GM18868 (cell line): ENCODE results near the gene CA10.

Experiments
- ATAC-seq: cut with Tn5 transposase; IDR thresholded peaks from one replicate; pipeline ENCODE4 v1.9.1; 2021; ENCODE audit warnings: mild to moderate bottlenecking, moderate library complexity; ENCODE audit not compliant: unreplicated experiment

CA10 gene

DNA sequence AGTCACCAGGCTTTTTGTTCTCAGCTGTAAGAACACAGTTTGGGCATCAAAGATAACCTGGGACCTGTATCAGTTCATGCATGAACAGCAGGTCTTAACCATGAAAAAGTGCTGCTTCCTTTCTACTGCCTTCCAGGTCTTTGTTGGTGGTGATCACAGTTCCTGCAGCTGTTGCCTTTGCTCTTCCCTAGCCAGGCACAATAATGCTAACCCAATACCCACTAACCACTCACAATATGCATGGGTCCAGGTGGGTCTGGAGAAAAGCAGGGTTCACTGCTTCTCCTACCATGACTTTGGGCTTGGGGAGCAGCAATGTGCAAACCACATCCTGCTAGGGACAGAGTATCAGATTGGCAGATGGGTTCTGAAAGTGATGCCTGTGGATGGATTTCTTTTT lies 501.3 kb downstream of the CA10 start:
- ATAC-seq = no peak

DNA sequence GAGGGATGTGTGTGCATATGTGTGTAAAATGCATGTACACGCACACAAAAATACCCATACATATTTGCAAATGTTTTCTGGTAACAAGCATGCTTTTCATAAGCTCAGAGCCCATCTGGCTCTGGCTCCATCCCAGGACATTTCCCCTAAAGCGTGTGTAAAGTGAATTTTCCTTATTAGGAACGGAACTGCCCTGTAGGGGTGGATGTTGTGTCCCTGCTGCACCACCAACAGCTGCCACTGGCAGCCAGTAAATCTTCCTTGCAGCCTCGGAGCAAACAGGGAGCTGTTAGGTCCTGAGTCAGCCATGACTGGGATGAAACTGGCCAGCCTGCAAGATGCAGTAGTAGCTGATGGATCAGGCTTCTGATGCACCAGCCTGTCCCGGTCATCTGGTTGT lies 504.6 kb downstream of the CA10 start:
- no peak for ATAC-seq

DNA sequence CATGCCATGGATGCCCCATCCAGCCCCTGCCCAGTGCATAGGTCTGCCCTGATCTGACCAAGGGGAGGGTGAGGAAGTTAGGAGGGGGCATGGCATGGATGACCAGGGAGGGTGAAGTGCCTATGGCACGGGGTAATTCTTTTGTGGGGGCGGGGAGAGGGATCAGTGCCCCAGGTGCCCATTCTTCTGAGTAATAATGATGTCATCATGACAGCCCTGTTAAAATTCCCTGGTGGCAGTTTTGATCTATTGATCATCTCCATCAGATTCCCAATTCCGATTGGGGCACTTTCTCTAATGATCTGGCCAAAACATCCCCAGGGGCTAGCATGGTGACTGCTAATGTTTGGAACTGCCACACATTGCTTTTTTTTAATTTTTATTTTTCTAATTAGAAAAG lies 506.0 kb downstream of the CA10 start:
- no peak for ATAC-seq

DNA sequence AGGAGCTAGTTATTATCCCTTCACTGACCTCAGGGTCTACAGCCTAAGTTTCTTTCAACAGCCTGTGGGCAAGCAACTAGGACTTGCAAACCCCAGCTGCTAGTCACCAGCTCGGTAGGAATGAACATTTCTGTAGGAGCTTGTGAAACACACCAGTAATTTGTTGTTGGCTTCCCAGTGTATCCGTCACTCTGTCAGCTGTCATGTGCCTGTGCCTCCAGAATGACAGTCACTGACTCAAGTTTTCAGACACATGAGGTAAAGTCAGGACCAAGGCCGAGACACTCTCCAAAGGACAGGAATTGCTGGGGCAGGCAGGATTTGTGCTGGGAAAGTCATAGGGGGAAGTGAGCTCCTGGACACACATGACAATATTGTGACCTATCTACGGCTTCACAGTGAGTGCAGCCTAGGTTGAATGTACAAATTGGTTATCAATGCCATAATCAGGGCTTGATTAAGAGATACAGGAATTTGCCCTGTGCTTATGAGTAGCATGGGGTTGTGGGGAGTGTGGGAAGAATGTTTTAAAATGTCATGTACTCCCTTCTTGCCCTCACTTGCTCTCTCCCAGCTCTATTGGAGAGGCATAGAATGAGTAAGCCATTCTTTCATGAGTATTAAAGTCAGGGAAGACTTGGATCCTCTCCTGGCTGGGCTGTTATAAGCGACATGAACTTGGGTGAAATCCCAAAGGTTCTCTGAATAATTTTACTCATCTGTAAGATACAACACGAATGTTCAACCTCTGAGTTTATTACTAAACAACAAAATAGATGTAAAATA lies 506.8 kb downstream of the CA10 start:
- ATAC-seq = no peak

DNA sequence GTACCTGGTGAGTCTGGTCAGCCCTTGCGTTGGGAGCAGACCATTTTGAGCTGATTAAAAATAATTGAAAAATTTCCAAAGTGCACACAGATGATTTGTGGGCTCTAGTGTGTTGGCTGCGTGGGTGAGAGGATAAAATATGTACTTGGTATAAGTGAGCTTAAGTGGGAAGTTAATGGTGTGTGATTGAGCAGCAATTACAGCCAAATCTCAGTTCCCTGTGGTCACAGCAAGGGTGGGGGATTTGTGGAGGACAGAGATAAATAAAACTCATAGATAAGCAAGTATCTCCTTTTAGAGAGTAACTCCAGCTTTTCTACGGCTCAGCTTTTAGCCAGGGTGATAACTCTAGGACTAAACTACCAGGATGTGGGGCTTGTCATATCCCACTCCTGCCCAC lies 507.7 kb downstream of the CA10 start:
- no peak for ATAC-seq

DNA sequence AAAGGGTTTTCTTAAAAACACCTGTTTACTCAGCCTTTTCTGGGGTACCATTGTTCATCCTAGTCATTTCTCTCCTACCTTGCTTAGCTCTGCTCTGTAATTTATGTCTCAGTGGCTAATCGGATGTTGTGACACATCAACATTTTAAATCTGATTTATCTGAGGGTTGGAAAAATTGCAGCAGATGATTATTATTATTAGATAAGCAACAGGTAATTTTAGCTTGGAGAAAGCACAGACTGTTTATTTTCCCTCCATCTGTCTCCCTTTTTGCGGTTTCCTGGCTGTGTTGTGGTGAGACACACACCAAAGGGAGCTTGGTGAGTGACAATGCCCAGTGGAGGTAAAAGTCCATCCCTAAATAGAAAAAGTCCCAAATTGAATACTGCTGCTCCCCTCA lies 508.3 kb downstream of the CA10 start:
- no peak for ATAC-seq

DNA sequence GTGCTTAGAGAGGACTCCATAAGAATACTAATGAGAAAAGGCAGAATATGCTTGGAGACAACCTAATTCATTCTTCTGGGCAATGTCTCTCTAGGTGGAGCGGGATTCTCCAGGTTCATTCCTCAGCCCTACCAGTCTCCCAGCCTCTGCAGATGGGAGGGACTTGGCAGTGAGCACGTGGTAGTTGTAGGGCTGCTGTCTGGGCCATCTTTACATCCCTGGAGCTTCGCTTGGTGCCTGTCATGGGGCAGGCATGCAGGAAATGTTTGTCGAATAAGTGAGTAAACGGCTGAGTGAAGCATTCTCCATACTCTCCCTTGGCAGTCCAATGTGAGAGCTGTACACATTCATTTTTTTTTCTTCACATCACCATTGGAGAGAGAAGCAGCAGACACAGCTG lies 510.7 kb downstream of the CA10 start:
- no peak for ATAC-seq

DNA sequence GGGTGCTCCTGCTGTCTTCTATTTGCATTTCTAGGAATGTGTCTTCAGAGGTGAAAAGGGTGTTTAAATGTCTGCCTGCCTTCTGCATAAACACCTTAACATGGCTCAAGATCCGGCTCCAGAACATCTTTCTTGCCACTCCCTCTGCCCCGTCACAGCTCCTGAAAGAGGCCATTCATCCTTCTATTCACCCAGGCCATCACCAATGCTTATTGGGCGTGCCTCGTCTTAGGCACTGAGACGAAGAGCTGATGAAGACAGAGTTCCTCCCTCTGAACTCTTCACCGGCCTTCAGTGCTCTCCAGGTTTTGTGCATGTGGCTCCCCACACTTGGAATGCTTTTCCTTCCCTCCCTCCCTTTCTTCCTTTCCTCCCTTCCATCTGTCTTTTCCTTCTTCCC lies 511.4 kb downstream of the CA10 start:
- ATAC-seq = no peak

DNA sequence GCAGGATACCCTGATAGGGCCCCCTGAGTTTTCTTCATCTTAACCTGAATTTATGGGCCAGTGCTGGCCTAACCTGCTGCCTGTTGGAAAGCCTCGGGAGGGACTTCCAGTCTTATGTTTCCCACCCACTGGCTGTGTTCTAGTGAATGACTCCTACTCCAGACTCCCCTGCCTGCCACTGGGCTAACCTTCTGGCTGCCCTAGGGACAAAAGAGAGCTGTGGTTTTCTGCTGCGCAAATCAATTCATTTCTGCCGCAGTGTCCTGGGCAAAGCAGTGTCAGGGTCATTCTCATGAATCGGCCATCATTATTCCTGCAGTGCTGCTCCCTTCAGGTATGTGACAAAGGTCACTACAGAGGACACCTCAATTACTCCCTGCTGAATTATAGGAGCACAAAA lies 512.0 kb downstream of the CA10 start:
- ATAC-seq = no peak

DNA sequence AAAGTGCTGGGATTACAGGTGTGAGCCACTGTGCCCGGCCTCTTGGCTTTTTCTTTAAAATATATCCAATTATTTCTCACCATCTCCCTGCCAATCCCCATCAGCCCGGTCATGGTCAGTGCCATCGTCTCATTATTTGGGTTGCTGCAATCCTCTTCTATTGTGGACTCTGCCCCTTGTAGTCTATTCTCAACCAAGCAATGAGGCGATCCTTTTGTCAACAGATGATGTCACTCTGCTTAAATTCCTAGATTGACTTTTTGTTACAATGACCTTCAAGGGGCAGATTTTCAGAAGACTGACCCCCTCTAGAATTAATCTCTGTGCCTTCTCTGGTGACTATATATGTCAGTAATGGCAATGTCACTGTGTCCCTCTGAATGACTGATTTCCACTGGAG lies 513.5 kb downstream of the CA10 start:
- ATAC-seq = no peak

DNA sequence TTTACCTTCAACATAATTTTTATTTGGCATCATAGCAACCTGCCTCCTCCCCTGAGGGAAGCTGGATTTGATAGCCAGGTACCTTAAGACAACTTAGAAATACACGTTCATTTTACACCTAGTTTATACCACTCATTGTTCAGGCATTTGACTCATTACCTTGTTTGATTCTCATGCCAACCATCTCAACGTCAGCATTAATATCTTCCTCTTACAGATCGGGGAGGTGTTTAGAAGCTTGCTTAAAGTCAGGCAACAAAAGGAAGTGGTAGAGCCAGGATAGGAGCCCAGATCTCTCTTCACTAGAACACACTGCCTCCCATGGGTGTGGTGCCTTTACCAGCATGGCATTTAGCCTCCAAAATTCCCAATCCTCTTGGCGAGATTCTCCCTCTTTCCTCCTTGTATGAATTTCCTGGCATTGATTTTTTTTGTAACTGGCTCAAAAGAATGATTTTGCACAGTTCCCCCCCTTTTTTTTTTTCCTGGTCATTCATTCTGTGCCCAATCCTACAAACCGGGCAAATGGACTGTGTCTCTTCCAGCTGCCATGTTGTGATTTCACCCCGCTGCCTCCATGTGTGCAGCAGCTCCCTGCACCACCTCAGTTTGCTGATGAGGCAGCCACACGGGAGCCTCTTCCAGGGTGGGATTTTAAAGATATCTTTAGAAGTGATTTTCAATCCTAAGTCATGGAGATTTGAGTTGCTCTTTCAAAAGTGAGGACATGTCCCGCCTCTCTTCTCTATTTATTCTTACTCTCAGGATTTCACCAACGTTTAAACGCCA lies 514.6 kb downstream of the CA10 start:
- no peak for ATAC-seq

DNA sequence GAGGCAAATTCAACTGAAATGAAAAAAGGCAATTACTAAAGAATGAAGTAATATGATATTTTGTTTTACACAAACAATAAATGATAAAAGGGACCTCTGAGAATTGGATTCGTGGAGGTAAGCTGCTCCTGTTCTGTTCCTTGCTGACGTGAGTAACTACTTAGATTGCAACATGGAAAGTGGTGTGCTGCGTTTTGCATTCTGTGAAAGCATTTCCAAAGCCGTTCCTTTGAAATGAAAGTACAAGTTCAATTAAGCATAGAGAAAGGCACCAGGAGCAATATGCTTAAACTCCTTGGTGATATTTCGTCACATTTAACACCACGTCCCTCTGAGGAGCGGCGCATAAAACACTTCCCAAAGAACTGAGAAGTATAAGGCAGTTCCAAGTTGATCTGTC lies 516.5 kb downstream of the CA10 start:
- no peak for ATAC-seq

DNA sequence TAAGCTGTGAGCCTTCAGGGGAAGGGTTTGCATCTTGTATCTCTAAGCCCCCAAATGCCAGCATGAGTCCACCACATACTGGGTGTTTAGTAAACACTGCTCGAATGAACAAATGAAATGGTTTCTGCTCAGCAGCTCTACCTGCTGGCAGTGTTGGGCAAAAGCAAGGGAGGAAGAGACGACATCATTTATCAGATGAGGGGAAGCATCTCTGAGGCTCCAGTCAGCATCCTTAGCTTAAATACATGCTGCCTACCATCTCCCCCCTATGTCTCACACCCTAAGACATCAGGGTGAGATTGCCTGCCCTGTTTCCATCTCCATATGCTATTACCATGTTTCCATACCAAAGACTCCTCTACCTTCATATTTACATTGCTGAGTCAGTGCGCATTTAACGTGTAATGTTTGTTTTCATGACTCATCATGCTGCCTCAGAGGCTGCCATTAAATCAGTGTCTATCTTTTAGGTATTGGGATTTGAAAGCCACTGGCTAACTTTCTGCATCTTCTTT lies 518.3 kb downstream of the CA10 start:
- ATAC-seq = no peak

DNA sequence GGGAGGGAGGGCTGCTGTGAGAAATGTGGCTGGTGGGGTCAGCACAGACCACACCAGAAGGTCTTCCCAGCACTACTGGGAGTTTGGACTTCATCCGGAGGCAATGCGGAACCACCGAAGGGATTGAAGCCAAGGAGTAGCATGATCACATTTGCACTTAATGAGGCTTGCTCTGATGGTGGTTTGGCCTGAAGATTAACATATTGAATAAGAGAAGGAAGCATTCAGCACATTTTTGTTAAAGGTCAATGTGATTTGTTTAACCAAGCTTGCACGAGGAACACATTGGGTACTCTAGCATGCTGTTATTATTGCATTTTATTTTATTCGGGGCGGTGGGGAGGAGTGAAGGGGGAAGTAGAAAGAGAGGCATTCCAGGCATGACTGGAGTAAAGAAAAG lies 519.5 kb downstream of the CA10 start:
- ATAC-seq = no peak

DNA sequence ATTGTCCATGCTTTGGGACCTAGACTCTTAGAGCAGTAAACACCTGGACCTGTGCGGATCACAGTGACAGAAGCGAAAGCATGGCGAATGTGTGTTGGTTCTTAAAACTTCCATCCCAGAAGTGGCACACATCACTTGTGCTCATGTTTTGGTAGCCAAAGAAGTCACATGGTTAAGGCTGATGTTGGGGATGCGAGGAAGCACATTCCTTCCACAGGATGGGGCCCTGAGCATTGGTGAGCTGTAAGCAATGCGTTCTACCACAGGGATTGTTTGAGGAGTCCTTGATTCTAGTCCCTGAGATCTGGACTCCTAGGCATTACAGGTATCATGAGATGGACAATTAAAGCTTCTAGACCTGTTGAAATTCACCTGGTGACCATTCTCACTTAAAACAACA lies 522.2 kb downstream of the CA10 start:
- no peak for ATAC-seq

DNA sequence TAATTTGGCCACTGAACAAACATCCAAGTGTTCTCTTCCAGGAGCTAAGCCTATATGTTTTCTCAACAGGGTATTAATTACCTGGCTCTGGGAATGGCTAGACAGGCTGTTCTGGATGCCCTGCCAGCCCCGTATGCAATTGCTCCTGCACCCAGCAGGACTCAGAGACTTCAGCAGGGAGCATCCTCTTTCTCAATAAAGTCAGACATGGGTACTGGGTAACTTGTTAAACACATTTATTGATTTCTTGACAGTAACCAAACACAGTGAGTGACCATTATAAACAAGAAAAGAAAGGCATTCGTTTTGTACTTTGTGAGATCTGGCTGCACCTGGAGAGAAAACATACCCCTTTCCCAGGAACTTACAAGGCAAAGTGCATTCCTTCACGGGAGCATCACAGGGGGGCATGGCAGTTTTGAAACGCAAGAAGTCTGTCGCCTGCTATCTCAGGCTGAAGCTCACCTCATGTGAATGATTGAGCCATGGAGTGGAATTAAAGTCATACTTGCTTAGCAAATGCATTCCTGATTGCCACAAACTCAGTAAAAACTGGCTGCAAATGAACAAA lies 528.3 kb downstream of the CA10 start:
- no peak for ATAC-seq

DNA sequence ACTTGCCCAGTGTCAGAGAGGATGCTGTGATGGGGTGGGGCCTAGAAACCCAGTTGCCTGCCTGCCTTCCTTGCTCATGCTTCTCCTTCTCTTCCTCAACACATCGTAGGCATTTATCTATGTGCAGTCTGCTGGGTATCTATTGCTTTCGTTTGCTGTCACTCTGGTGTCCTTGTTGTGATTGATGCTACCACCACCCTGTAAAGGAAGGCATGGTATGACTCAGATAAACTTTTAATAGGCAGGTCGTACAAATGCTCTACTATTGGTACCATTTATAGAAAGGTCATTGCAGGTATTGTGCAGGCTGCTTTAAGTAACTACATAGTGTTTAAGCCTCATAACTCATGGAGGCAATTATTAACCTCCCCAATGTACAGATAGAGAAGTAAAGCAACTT lies 529.3 kb downstream of the CA10 start:
- ATAC-seq = no peak

DNA sequence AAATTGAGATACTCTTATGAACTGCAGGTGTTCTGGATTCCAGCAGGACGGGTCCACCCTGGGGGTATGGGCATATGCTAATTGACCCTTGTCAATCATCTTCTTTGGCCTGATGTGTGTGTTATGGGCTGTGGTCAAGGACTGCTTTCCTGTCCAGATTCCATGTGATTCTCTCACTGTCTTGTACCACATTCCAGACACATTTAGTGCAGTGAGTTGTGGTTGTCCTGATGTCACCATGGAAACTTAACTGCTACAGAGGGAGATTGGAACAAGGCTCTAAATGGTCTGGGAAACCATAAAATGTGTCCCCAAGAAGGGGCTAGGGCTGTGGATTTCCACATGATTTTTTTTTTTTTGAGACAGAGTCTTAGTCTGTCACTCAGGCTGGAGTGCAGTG lies 530.7 kb downstream of the CA10 start:
- no peak for ATAC-seq

DNA sequence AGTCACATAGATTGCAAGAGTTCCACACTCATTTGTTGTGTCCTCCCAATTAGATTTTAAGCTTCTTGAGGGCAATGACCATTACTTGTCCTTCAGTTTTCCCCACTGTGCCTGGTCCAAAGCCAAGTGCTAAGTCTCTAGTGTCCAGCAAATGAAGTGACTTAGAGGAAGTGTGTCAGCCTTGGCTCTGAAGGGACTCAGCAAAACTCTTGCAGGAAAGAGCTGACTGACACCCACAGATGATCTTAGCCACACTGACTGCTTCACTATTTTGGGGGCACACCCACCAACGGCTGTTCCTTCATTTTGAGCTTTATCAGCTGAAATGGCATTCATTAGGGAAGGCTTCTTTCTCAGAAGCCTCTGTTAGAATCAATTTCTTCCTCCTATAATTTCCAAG lies 540.0 kb downstream of the CA10 start:
- no peak for ATAC-seq

DNA sequence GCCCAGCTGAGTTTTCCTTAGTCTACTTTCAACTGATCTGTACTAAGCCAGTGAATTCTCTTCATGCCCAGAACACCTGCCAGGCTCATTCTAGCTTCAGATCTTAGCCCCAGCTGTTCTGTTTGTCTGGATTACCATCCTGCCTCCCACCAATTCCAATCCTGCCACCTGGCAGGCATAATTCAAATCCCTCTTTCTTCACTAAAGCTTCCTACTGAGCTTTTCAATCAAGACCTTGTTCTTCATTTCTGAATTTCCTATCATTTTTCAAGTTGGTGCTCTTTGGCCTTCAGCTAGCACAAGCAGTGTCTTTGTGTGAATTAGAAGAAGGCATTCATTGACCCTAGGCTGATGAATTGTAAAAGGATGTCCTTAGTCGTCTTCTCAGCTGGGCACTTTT lies 540.5 kb downstream of the CA10 start:
- no peak for ATAC-seq

DNA sequence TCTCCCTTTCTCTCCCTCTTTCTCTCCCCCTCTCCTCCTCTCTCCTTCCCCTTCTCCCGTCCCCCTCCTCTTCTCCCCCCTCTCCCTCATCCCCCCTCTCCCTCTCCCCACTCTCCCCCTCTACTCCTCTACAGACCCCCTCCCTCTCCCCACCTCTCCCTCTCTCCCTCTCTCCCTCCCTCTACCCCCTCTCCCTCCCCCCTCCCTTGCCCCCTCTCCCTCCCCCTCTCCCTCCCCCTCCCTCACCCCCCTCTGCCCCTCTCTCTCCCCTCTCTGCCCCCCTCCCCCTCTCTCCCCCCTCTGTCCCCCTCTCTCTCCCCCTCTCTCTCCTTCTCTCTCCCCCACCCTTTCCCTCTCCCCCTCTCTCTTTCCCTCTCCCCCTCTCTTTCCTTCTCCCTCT lies 545.3 kb downstream of the CA10 start:
- no peak for ATAC-seq

DNA sequence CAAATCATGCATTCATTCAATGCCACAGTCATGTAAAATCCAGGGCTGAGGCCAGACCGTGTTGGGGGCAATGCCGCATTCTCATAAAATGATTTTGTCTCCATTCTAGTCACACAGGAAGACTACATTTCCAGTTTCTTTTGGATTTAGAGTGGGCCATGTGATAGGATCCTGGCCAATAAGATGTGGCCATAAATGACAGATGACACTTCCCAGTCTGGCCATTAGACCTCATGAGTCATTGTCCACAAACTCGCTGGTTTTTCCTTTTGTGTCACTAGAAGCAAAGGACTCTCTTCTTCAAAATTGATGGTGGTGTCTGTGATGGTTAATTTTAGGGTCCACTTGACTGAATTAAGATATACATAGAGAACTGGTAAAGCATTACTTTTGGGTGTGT lies 545.8 kb downstream of the CA10 start:
- no peak for ATAC-seq
